Subcutaneous abdominal adipose tissue (tissue), 5 donors: ENCODE data around the gene DLG2.
"Not testable (repeated sequence)": the region's sequence is repeated elsewhere in the genome, so short reads cannot be mapped to it uniquely, and the experiment has no call there.

Source experiments
- H3K27ac ChIP-seq: one replicate; pipeline ENCODE4 v1.7.0; 2013; ENCODE audit warnings: low read depth, mild to moderate bottlenecking, inconsistent platforms, low read length, moderate library complexity
- H3K27me3 ChIP-seq, 5 donors: one replicate each; pipeline ENCODE4 v1.7.0; 2013; ENCODE audit warnings: low read length in 5 of 5, inconsistent platforms in 1 of 5; ENCODE audit not compliant: control insufficient read depth in 5 of 5, insufficient read depth in 4 of 5
- H3K36me3 ChIP-seq, 5 donors: one replicate each; pipeline ENCODE4 v1.7.0; 2013; ENCODE audit warnings: low read length in 5 of 5; ENCODE audit not compliant: control insufficient read depth in 5 of 5, insufficient read depth in 5 of 5
- H3K4me1 ChIP-seq, 5 donors: one replicate each; pipeline ENCODE4 v1.7.0; 2013; ENCODE audit warnings: low read length in 5 of 5, mild to moderate bottlenecking in 3 of 5, moderate library complexity in 1 of 5; ENCODE audit not compliant: control insufficient read depth in 5 of 5, insufficient read depth in 5 of 5
- H3K4me3 ChIP-seq, 5 donors: one replicate each; pipeline ENCODE4 v1.7.0; 2013; ENCODE audit warnings: low read length in 5 of 5, low read depth in 1 of 5
- H3K9ac ChIP-seq, 5 donors: one replicate each; pipeline ENCODE4 v1.7.0; 2013; ENCODE audit warnings: low read length in 5 of 5, mild to moderate bottlenecking in 4 of 5, moderate library complexity in 3 of 5
- H3K9me3 ChIP-seq, 5 donors: one replicate each; pipeline ENCODE4 v1.7.0; 2013; ENCODE audit warnings: low read length in 5 of 5; ENCODE audit not compliant: control insufficient read depth in 5 of 5
- donor health status: healthy.
- donor health status: healthy.
- donor health status: healthy.
- donor health status: healthy.
- donor health status: healthy.

The DLG2 gene

GRCh38 chr11:84788220-84788619 is 838.9 kb downstream of the DLG2 start:
- Histone ChIP-seq H3K27ac (no peak overlapping the region), H3K9ac (no peak overlapping the region), H3K36me3 (peaks cover 0 to 3% (median 0%) of the 10 kb centered on the region in 5 donors), H3K4me1 (no peaks in the 10 kb centered on the region), H3K27me3 (no peaks in the 10 kb centered on the region), H3K9me3 (peaks cover 0 to 3% (median 0%) of the 10 kb centered on the region in 5 donors), H3K4me3 (no peak overlapping the region)

GRCh38 chr11:84784158-84784557 is 843.0 kb downstream of the DLG2 start:
- H3K36me3 ChIP-seq, H3K4me3 ChIP-seq, H3K27me3 ChIP-seq, H3K4me1 ChIP-seq, H3K9ac ChIP-seq, H3K27ac ChIP-seq, H3K9me3 ChIP-seq: not testable (repeated sequence)

GRCh38 chr11:84780689-84781293 is 846.4 kb downstream of the DLG2 start:
- no peak overlapping the region for H3K27ac ChIP-seq
- no peaks in the 10 kb centered on the region for H3K9me3 ChIP-seq
- no peak overlapping the region for H3K4me3 ChIP-seq
- H3K9ac ChIP-seq = no peak overlapping the region
- H3K36me3 ChIP-seq = no peaks in the 10 kb centered on the region
- H3K4me1 ChIP-seq = no peaks in the 10 kb centered on the region
- H3K27me3 ChIP-seq = no peaks in the 10 kb centered on the region

GRCh38 chr11:84775503-84775902 is 851.6 kb downstream of the DLG2 start:
- Histone ChIP-seq H3K4me1 (no peaks in the 10 kb centered on the region), H3K36me3 (no peaks in the 10 kb centered on the region), H3K9me3 (peaks cover 0 to 9% (median 6%) of the 10 kb centered on the region in 5 donors), H3K27ac (no peak overlapping the region), H3K4me3 (no peak overlapping the region), H3K27me3 (no peaks in the 10 kb centered on the region), H3K9ac (no peak overlapping the region)

- Histone ChIP-seq H3K27ac (no peak overlapping the region), H3K27me3 (no peaks in the 10 kb centered on the region), H3K4me3 (no peak overlapping the region), H3K36me3 (no peaks in the 10 kb centered on the region), H3K9ac (no peak overlapping the region), H3K9me3 (no peaks in the 10 kb centered on the region), H3K4me1 (no peaks in the 10 kb centered on the region)
Measured at GRCh38 chr11:84763931-84764330, 863.2 kb downstream of the DLG2 start.

GRCh38 chr11:84757711-84758110 is 869.4 kb downstream of the DLG2 start:
- no peak overlapping the region for H3K9ac ChIP-seq
- H3K4me1 ChIP-seq = no peaks in the 10 kb centered on the region
- no peak overlapping the region for H3K27ac ChIP-seq
- H3K27me3 ChIP-seq = no peaks in the 10 kb centered on the region
- no peak overlapping the region for H3K4me3 ChIP-seq
- peaks cover 0 to 3% (median 0%) of the 10 kb centered on the region in 5 donors for H3K9me3 ChIP-seq
- H3K36me3 ChIP-seq = no peaks in the 10 kb centered on the region

- H3K36me3 ChIP-seq = no peaks in the 10 kb centered on the region
- H3K27me3 ChIP-seq = no peaks in the 10 kb centered on the region
- no peaks in the 10 kb centered on the region for H3K4me1 ChIP-seq
- no peak overlapping the region for H3K4me3 ChIP-seq
- no peak overlapping the region for H3K9ac ChIP-seq
- peaks cover 0 to 3% (median 0%) of the 10 kb centered on the region in 5 donors for H3K9me3 ChIP-seq
- no peak overlapping the region for H3K27ac ChIP-seq
Measured at GRCh38 chr11:84751371-84751770, 875.8 kb downstream of the DLG2 start.

GRCh38 chr11:84747871-84748270 is 879.3 kb downstream of the DLG2 start:
- H3K4me3 ChIP-seq = no peak overlapping the region
- no peaks in the 10 kb centered on the region for H3K27me3 ChIP-seq
- H3K36me3 ChIP-seq = no peaks in the 10 kb centered on the region
- no peak overlapping the region for H3K9ac ChIP-seq
- H3K9me3 ChIP-seq = peaks cover 0 to under 1% (median 0%) of the 10 kb centered on the region in 5 donors
- no peak overlapping the region for H3K27ac ChIP-seq
- H3K4me1 ChIP-seq = no peaks in the 10 kb centered on the region

- Histone ChIP-seq H3K4me3 (no peak overlapping the region), H3K27ac (no peak overlapping the region), H3K36me3 (no peaks in the 10 kb centered on the region), H3K9ac (no peak overlapping the region), H3K4me1 (no peaks in the 10 kb centered on the region), H3K27me3 (no peaks in the 10 kb centered on the region), H3K9me3 (peaks cover 0 to 6% (median 4%) of the 10 kb centered on the region in 5 donors)
Measured at GRCh38 chr11:84740050-84740449, 887.1 kb downstream of the DLG2 start.

- no peaks in the 10 kb centered on the region for H3K36me3 ChIP-seq
- peaks cover 0 to 18% (median 14%) of the 10 kb centered on the region in 5 donors for H3K4me1 ChIP-seq
- H3K27ac ChIP-seq = no peak overlapping the region
- no peaks in the 10 kb centered on the region for H3K27me3 ChIP-seq
- H3K9me3 ChIP-seq = no peaks in the 10 kb centered on the region
- no peak overlapping the region for H3K9ac ChIP-seq
- no peak overlapping the region for H3K4me3 ChIP-seq
Measured at GRCh38 chr11:84724256-84724655, 902.9 kb downstream of the DLG2 start.
